Measurements from ENCODE around the gene ARTN.

Gene ARTN

DNA sequence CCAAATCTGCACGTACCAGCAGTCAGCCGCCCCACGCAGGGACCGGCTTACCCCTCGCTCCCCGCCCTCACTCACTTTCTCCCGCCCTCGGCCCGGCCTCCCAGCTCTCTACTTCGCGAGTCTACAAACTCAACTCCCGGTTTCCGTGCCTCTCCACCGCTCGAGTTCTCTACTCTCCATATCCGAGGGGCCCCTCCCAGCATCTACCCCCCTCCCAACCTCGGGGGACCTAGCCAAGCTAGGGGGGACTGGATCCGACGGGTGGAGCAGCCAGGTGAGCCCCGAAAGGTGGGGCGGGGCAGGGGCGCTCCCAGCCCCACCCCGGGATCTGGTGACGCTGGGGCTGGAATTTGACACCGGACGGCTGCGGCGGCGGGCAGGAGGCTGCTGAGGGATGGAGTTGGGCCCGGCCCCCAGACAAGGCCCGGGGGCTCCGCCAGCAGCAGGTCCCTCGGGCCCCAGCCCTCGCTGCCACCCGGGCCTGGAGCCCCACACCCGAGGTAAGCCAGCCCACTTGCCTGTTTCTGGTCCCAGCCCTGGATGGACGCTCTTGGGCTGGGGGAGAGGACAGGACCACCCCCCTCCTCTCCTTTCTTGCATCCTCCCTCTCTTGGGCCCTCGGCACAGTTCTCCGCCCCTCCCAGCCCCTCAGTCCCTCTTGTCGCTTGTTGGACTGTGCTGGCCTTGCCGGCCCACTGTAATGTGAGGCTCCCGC is at the start of gene ARTN:
ARTN (plus strand) TSS at position 416 of the 715 bp plus-strand sequence. CDS start 1,856 bp downstream, outside the sequence.
- H3K27me3 Mint-ChIP-seq (ENCODE audit: low read depth): peaks cover 20% of the 10 kb centered on the region
- no peak within 1 kb of the TSS for H3K4me3 Mint-ChIP-seq
- no peak within 1 kb of the TSS for H3K27ac Mint-ChIP-seq
- H3K4me1 Mint-ChIP-seq (ENCODE audit: low read depth): peaks cover 2% of the 10 kb centered on the region
- no peaks in the 10 kb centered on the region for H3K36me3 Mint-ChIP-seq (ENCODE audit: low read depth)
- no peaks in the 10 kb centered on the region for H3K9me3 Mint-ChIP-seq

DNA sequence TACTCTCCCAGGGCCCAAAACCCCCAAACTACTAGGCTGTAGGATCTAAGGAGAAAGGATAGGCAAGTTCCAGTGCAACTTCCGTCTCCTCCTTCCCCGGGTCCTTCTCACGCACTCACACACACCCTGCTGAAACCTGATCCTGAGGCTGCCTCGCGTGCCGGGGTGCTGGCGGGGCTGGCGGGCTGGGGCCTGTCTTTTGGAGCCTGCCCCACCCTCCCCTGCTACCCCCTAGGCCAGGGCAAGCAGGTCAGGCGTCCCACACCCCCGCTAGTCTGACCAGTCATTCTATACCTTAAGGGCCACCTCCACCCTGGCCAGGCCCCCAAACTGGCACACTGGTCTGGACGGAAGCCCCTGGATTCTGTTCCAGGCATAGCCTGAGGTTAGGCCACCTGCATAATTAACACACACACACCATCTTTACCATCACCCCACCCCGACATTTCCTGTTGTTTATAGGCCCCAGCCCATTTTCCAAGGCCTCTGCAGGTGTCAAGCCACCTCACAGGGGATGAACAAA is 48.3 kb upstream of the ARTN start:
- Mint-ChIP-seq H3K27ac (peak overlapping the region; percentile 21), H3K9me3 (no peaks in the 10 kb centered on the region)

GRCh38 chr1:43887748-43888147 is 45.9 kb upstream of the ARTN start:
- Mint-ChIP-seq H3K4me1 (ENCODE audit: low read depth) (peaks cover 2% of the 10 kb centered on the region), H3K4me3 (no peak overlapping the region), H3K9me3 (no peaks in the 10 kb centered on the region), H3K36me3 (ENCODE audit: low read depth) (no peaks in the 10 kb centered on the region), H3K27ac (no peak overlapping the region), H3K27me3 (ENCODE audit: low read depth) (no peaks in the 10 kb centered on the region)

More for the DNA sequence above, 48.3 kb upstream of the ARTN start:
- Mint-ChIP-seq H3K4me1 (ENCODE audit: low read depth) (peaks cover 2% of the 10 kb centered on the region), H3K36me3 (ENCODE audit: low read depth) (no peaks in the 10 kb centered on the region), H3K27me3 (ENCODE audit: low read depth) (no peaks in the 10 kb centered on the region), H3K4me3 (no peak overlapping the region)

- H3K27me3 Mint-ChIP-seq (ENCODE audit: low read depth): no peaks in the 10 kb centered on the region
- H3K27ac Mint-ChIP-seq: no peak overlapping the region
- peaks cover 2% of the 10 kb centered on the region for H3K4me1 Mint-ChIP-seq (ENCODE audit: low read depth)
- H3K36me3 Mint-ChIP-seq (ENCODE audit: low read depth): no peaks in the 10 kb centered on the region
- H3K9me3 Mint-ChIP-seq: no peaks in the 10 kb centered on the region
- no peak overlapping the region for H3K4me3 Mint-ChIP-seq
Observed at GRCh38 chr1:43890815-43891214, 42.8 kb upstream of the ARTN start.

GRCh38 chr1:43893006-43893405 is 40.6 kb upstream of the ARTN start:
- no peak overlapping the region for H3K4me3 Mint-ChIP-seq
- H3K4me1 Mint-ChIP-seq (ENCODE audit: low read depth): peaks cover 2% of the 10 kb centered on the region
- no peak overlapping the region for H3K27ac Mint-ChIP-seq
- H3K9me3 Mint-ChIP-seq: no peaks in the 10 kb centered on the region
- no peaks in the 10 kb centered on the region for H3K27me3 Mint-ChIP-seq (ENCODE audit: low read depth)
- H3K36me3 Mint-ChIP-seq (ENCODE audit: low read depth): peaks cover under 1% of the 10 kb centered on the region

DNA sequence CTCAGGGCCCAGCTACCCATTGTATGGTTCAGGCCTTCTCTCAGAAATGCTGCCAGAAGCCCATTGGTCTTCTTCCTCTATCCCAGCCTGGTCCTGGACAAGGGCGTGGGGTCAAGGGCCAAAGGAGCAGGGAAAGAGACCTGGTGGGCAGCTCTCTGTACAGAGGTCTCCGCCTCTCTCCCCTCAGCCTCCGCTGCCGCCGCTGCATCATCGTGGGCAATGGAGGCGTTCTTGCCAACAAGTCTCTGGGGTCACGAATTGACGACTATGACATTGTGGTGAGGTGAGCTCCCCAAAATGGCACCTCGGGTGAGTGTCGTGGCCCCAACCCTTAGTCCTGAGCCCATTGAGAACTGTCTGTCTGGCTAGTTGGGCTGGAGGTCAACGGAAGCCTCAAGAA is 34.6 kb upstream of the ARTN start:
- no peak overlapping the region for H3K4me3 Mint-ChIP-seq
- H3K4me1 Mint-ChIP-seq (ENCODE audit: low read depth): no peaks in the 10 kb centered on the region
- H3K36me3 Mint-ChIP-seq (ENCODE audit: low read depth): peaks cover 4% of the 10 kb centered on the region
- H3K27ac Mint-ChIP-seq: no peak overlapping the region
- H3K9me3 Mint-ChIP-seq: no peaks in the 10 kb centered on the region
- no peaks in the 10 kb centered on the region for H3K27me3 Mint-ChIP-seq (ENCODE audit: low read depth)

- Mint-ChIP-seq H3K4me1 (ENCODE audit: low read depth) (no peaks in the 10 kb centered on the region), H3K27me3 (ENCODE audit: low read depth) (no peaks in the 10 kb centered on the region), H3K27ac (no peak overlapping the region), H3K4me3 (no peak overlapping the region), H3K36me3 (ENCODE audit: low read depth) (peaks cover 4% of the 10 kb centered on the region), H3K9me3 (no peaks in the 10 kb centered on the region)
Observed at GRCh38 chr1:43900386-43900785, 33.2 kb upstream of the ARTN start.

DNA sequence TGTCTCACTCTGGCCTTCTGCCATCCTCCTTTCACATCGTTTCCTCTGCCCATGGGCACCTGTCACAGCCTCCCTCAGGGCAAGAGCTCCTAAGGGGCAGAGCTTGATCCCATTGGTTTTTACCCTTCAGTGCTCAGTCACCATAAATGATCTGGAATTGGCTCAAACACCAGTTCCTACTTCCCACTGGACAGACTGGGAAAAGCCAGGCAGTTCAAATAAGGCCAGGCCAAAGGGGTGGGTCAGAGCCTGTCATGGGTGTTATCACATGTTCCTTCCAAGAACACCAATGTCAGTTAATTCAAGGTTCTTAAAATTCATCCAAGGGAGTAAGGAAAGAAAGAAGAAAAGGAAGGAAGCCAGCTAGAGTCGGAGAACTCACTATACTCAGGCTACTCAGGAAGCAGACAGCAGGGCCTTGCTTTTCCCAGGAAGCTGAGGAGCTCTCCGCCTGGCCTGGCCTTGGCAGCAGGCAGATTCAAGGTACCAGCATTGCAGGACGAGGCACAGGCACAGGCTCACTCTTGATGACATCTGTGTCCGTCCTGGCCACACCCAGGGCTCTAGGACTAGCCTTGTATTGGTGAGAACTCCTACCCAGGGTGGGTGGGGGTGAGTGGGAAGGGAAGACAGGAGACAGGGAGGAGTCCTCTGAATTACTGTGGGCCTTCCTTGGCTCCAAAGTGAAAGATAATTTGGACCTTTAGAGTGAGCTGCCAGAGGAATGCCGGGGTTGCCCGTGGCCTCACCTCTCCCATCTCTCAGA is 32.2 kb upstream of the ARTN start:
- Mint-ChIP-seq H3K4me3 (no peak overlapping the region), H3K27ac (no peak overlapping the region), H3K9me3 (no peaks in the 10 kb centered on the region), H3K4me1 (ENCODE audit: low read depth) (no peaks in the 10 kb centered on the region), H3K27me3 (ENCODE audit: low read depth) (no peaks in the 10 kb centered on the region), H3K36me3 (ENCODE audit: low read depth) (peaks cover 4% of the 10 kb centered on the region)

- Mint-ChIP-seq H3K4me1 (ENCODE audit: low read depth) (no peaks in the 10 kb centered on the region), H3K4me3 (no peak overlapping the region), H3K27me3 (ENCODE audit: low read depth) (no peaks in the 10 kb centered on the region), H3K9me3 (no peaks in the 10 kb centered on the region), H3K27ac (no peak overlapping the region), H3K36me3 (ENCODE audit: low read depth) (peaks cover 4% of the 10 kb centered on the region)
Observed at GRCh38 chr1:43902058-43902831, 31.4 kb upstream of the ARTN start.

DNA sequence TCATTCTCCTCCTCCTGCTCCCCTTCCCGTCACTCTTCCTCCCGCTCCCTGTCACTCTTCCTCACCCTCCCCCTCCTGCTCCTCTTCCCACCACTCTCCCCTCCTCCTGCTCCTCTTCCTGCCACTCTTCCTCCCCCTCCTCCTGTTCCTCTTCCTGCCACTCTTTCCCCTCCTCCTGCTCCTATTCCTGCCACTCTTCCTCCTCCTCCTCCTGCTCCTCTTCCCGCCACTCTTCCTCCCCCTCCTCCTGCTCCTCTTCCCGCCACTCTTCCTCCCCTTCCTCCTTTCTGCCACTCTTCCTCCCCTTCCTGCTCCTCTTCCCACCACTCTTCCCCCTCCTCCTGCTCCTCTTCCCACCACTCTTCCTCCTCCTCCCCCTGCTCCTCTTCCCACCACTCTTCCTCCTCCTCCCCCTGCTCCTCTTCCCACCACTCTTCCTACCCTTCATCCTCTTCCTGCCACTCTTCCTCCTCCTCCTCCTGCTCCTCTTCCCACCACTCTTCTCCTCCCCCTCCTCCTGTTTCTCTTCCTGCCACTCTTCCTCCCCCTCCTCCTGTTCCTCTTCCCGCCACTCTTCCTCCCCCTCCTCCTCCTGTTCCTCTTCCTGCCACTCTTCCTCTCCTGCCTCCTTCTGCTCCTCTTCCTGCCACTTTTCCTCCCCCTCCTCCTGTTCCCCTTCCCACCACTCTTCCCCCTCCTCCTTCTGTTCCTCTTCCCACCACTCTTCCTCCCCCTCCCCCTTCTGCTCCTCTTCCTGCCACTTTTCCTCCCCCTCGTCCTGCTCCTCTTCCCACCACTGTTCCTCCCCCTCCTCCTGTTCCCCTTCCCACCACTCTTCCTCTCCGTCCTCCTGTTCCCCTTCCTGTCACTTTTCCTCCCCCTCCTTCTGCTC is 28.7 kb upstream of the ARTN start:
- Mint-ChIP-seq H3K27ac (no peak overlapping the region), H3K27me3 (ENCODE audit: low read depth) (no peaks in the 10 kb centered on the region), H3K36me3 (ENCODE audit: low read depth) (peaks cover 2% of the 10 kb centered on the region), H3K4me1 (ENCODE audit: low read depth) (no peaks in the 10 kb centered on the region), H3K9me3 (no peaks in the 10 kb centered on the region), H3K4me3 (no peak overlapping the region)

GRCh38 chr1:43908226-43908625 is 25.4 kb upstream of the ARTN start:
- Mint-ChIP-seq H3K27me3 (ENCODE audit: low read depth) (no peaks in the 10 kb centered on the region), H3K27ac (no peak overlapping the region)

DNA sequence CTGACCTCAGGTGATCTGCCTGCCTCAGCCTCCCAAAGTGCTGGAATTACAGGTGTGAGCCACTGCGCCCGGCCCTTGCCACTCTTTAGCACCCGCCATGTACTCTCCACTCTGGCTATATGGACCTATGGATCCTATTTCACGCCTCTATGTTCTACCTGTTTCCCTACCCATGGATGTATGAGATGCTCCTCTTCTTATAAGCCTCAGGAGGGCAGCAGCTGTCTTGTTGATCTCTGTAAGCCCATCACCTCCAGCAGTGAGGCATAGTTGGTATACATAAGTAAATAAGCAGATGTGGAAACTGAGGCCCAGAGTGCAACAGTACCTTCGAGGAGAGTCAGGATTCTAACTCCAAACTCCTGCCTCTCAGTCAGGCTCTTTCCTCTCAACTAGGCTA is 24.7 kb upstream of the ARTN start:
- Mint-ChIP-seq H3K27me3 (ENCODE audit: low read depth) (no peaks in the 10 kb centered on the region), H3K4me1 (ENCODE audit: low read depth) (peaks cover 1% of the 10 kb centered on the region), H3K36me3 (ENCODE audit: low read depth) (no peaks in the 10 kb centered on the region), H3K4me3 (no peak overlapping the region), H3K27ac (no peak overlapping the region), H3K9me3 (no peaks in the 10 kb centered on the region)

More at GRCh38 chr1:43908226-43908625, 25.4 kb upstream of the ARTN start:
- no peak overlapping the region for H3K4me3 Mint-ChIP-seq
- no peaks in the 10 kb centered on the region for H3K4me1 Mint-ChIP-seq (ENCODE audit: low read depth)
- no peaks in the 10 kb centered on the region for H3K36me3 Mint-ChIP-seq (ENCODE audit: low read depth)
- no peaks in the 10 kb centered on the region for H3K9me3 Mint-ChIP-seq

- H3K27me3 Mint-ChIP-seq (ENCODE audit: low read depth): no peaks in the 10 kb centered on the region
- no peak overlapping the region for H3K4me3 Mint-ChIP-seq
- H3K9me3 Mint-ChIP-seq: no peaks in the 10 kb centered on the region
- H3K27ac Mint-ChIP-seq: no peak overlapping the region
- peaks cover 1% of the 10 kb centered on the region for H3K4me1 Mint-ChIP-seq (ENCODE audit: low read depth)
- H3K36me3 Mint-ChIP-seq (ENCODE audit: low read depth): no peaks in the 10 kb centered on the region
Observed at GRCh38 chr1:43910343-43910742, 23.3 kb upstream of the ARTN start.

- Mint-ChIP-seq H3K4me1 (ENCODE audit: low read depth) (peaks cover 1% of the 10 kb centered on the region), H3K27me3 (ENCODE audit: low read depth) (no peaks in the 10 kb centered on the region), H3K27ac (no peak overlapping the region), H3K9me3 (no peaks in the 10 kb centered on the region), H3K36me3 (ENCODE audit: low read depth) (no peaks in the 10 kb centered on the region), H3K4me3 (no peak overlapping the region)
Observed at GRCh38 chr1:43912607-43913006, 21.0 kb upstream of the ARTN start.

Data from T-helper 1 cell treated with Interleukin-12 subunit alpha and Interleukin-12 subunit beta and Interleukin-4 antibody, amounts not matched to agents 30 μg/mL and 1 μg/mL, for 36 hours (primary cell).